SK-N-SH (cell line): Measurements from ENCODE around the gene LMAN1L. TPM values are rescaled to one million over a fixed set of nuclear protein-coding genes. Genes with fewer than 3 reads are reported as not detected.

Experiments
- CTCF ChIA-PET: fragments of 300-600, 350-600 bp; formaldehyde crosslinking; extraction: SDS; loops from one replicate; lab custom pipeline; 2021; lab: Yijun Ruan, JAX
- POLR2A ChIA-PET: fragments of 350-600 bp; sonication (Branson Sonifier 250); formaldehyde crosslinking; extraction: SDS; loops from one replicate; lab custom pipeline; 2020; ENCODE audit warnings: antibody characterized with exemption, inconsistent platforms; lab: Yijun Ruan, JAX
- DNase-seq: peaks from one replicate; pipeline ENCODE4 v3.0.0; 2012
- H2AFZ ChIP-seq: fragments of 200-600 bp; sonication (generic); 2 replicates; pipeline ENCODE4 v1.8.1; 2016; ENCODE audit warnings: antibody characterized with exemption, mild to moderate bottlenecking, low read depth
- H3F3A ChIP-seq: fragments of 200-600 bp; sonication (generic); replicated peaks from 2 replicates; pipeline ENCODE3; 2016; ENCODE audit warnings: antibody characterized with exemption, mild to moderate bottlenecking; ENCODE audit not compliant: insufficient read depth
- H3K27ac ChIP-seq, 2 experiments: fragments of 200-500 bp in 1 of 2; fragments of 200-600 bp in 1 of 2; sonication (Bioruptor generic) in 1 of 2; sonication (generic), shearing (Covaris generic) in 1 of 2; 2 replicates each; pipeline versions ENCODE4 v1.5.1 to v1.6.1; 2014 to 2016; ENCODE audit warnings: low read depth in 2 of 2, inconsistent platforms in 1 of 2, low read length in 1 of 2, mild to moderate bottlenecking in 1 of 2, mixed read lengths in 1 of 2
- H3K27me3 ChIP-seq: fragments of 200-600 bp; sonication (generic), shearing (Covaris generic); 2 replicates; pipeline ENCODE4 v1.6.1; 2016; ENCODE audit warnings: mixed run types; ENCODE audit not compliant: insufficient read depth
- H3K36me3 ChIP-seq, 2 experiments: fragments of 200-500 bp in 1 of 2; fragments of 200-600 bp in 1 of 2; sonication (Bioruptor generic) in 1 of 2; sonication (generic) in 1 of 2; replicated peaks in 1 of 2; 2 replicates each; pipeline versions ENCODE3 to v1.5.1; 2014 to 2016; ENCODE audit warnings: low read length in 1 of 2, mild to moderate bottlenecking in 1 of 2; ENCODE audit not compliant: insufficient read depth in 2 of 2, control insufficient read depth in 1 of 2
- H3K4me1 ChIP-seq, 2 experiments: fragments of 200-500 bp in 1 of 2; fragments of 200-600 bp in 1 of 2; sonication (Bioruptor generic) in 1 of 2; sonication (generic), shearing (Covaris generic) in 1 of 2; 2 replicates each; pipeline versions ENCODE4 v1.5.1 to v1.6.1; 2014 to 2016; ENCODE audit warnings: low read depth in 1 of 2, low read length in 1 of 2, mixed run types in 1 of 2; ENCODE audit not compliant: insufficient read depth in 2 of 2, control insufficient read depth in 1 of 2
- H3K4me2 ChIP-seq: fragments of 200-600 bp; sonication (generic), shearing (Covaris generic); 2 replicates; pipeline ENCODE4 v1.6.1; 2017; ENCODE audit warnings: mixed run types
- H3K4me3 ChIP-seq, 2 experiments: fragments of 200-500 bp in 1 of 2; fragments of 200-600 bp in 1 of 2; sonication (Bioruptor generic) in 1 of 2; sonication (generic), shearing (Covaris generic) in 1 of 2; 2 replicates each; pipeline versions ENCODE4 v1.5.1 to v1.8.1; 2014 to 2016; ENCODE audit warnings: low read depth in 2 of 2, inconsistent platforms in 1 of 2, low read length in 1 of 2, mild to moderate bottlenecking in 1 of 2, mixed read lengths in 1 of 2, moderate library complexity in 1 of 2
- H3K79me2 ChIP-seq: fragments of 200-600 bp; sonication (generic); 2 replicates; pipeline ENCODE4 v1.8.1; 2017; ENCODE audit warnings: mild to moderate bottlenecking; ENCODE audit not compliant: insufficient read depth
- H3K9ac ChIP-seq: fragments of 200-600 bp; sonication (generic); 2 replicates; pipeline ENCODE4 v1.6.1; 2017; ENCODE audit warnings: mixed run types
- H3K9me2 ChIP-seq: fragments of 200-600 bp; sonication (generic); 2 replicates; pipeline ENCODE4 v1.6.1; 2017; ENCODE audit warnings: mixed run types
- H3K9me3 ChIP-seq: fragments of 200-600 bp; sonication (generic); 2 replicates; pipeline ENCODE4 v1.6.1; 2017; ENCODE audit warnings: mixed run types, mild to moderate bottlenecking, moderate library complexity
- H4K20me1 ChIP-seq: fragments of 200-600 bp; sonication (generic); 2 replicates; pipeline ENCODE4 v1.6.1; 2017; ENCODE audit warnings: mild to moderate bottlenecking, mixed run types; ENCODE audit not compliant: insufficient read depth
- CTCF ChIP-seq: fragments of 200-600 bp; sonication (generic); IDR thresholded peaks from 2 replicates; pipeline ENCODE4 v1.6.1; 2017; ENCODE audit warnings: antibody characterized with exemption, mild to moderate bottlenecking, moderate library complexity
- EP300 ChIP-seq, 2 experiments: IDR thresholded peaks; 2 replicates each; pipeline versions ENCODE4 v1.4.0 to v1.6.1; 2012; ENCODE audit warnings: borderline replicate concordance in 1 of 2, low read depth in 1 of 2, low read length in 1 of 2
- EZH2phosphoT487 ChIP-seq: fragments of 200-600 bp; sonication (generic); IDR thresholded peaks from 2 replicates; pipeline ENCODE4 v1.6.1; 2017; ENCODE audit warnings: low read depth, mixed run types, mild to moderate bottlenecking, antibody characterized with exemption, moderate library complexity, borderline replicate concordance
- FOSL2 ChIP-seq: IDR thresholded peaks from 2 replicates; pipeline ENCODE4 v1.4.0; 2012; ENCODE audit warnings: low read depth, mild to moderate bottlenecking, moderate library complexity, borderline replicate concordance
- FOXM1 ChIP-seq: IDR thresholded peaks from 2 replicates; pipeline ENCODE4 v1.4.0; 2012; ENCODE audit warnings: low read depth, mild to moderate bottlenecking
- GATA2 ChIP-seq: sonication (generic); formaldehyde crosslinking; IDR thresholded peaks from 2 replicates; pipeline ENCODE4 v1.5.0; 2020; ENCODE audit warnings: mild to moderate bottlenecking, missing genetic modification reagents
- JUND ChIP-seq: IDR thresholded peaks from 2 replicates; pipeline ENCODE4 v1.4.0; 2012
- MAX ChIP-seq: IDR thresholded peaks from 2 replicates; pipeline ENCODE4 v1.4.0; 2012; ENCODE audit warnings: low read depth
- MEF2A ChIP-seq: IDR thresholded peaks from 2 replicates; pipeline ENCODE4 v1.4.0; 2012; ENCODE audit warnings: low read depth, borderline replicate concordance
- NFIC ChIP-seq: IDR thresholded peaks from 2 replicates; pipeline ENCODE4 v1.4.0; 2012; ENCODE audit warnings: borderline replicate concordance
- NRF1 ChIP-seq: IDR thresholded peaks from 2 replicates; pipeline ENCODE4 v1.6.1; 2012; ENCODE audit warnings: low read depth, mild to moderate bottlenecking, low read length
- POLR2AphosphoS5 ChIP-seq: IDR thresholded peaks from 2 replicates; pipeline ENCODE4 v1.6.1; 2012; ENCODE audit warnings: low read depth, low read length
- RAD21 ChIP-seq: IDR thresholded peaks from 2 replicates; pipeline ENCODE4 v1.6.1; 2012; ENCODE audit warnings: mild to moderate bottlenecking, low read length
- RCOR1 ChIP-seq: fragments of 150-350 bp; IDR thresholded peaks from 2 replicates; pipeline ENCODE4 v1.6.1; 2017; ENCODE audit warnings: antibody characterized with exemption, low read length
- RXRA ChIP-seq: IDR thresholded peaks from 2 replicates; pipeline ENCODE4 v1.4.0; 2012; ENCODE audit warnings: low read depth, mild to moderate bottlenecking, borderline replicate concordance
- TCF12 ChIP-seq: IDR thresholded peaks from 2 replicates; pipeline ENCODE4 v1.4.0; 2012
- USF2 ChIP-seq: fragments of 150-350 bp; IDR thresholded peaks from 2 replicates; pipeline ENCODE4 v1.6.1; 2017; ENCODE audit warnings: antibody characterized with exemption, low read length, low read depth, borderline replicate concordance
- YY1 ChIP-seq: IDR thresholded peaks from 2 replicates; pipeline ENCODE4 v1.4.0; 2012; ENCODE audit warnings: low read depth, mild to moderate bottlenecking
- ZBTB33 ChIP-seq: IDR thresholded peaks from 2 replicates; pipeline ENCODE4 v1.4.0; 2012; ENCODE audit warnings: low read depth, borderline replicate concordance
- WGBS: methylation state at CpG from one replicate; pipeline ENCODE4 v1.1.6; 2017; ENCODE audit warnings: low lambda C conversion rate; 5-methylcytosine and 5-hydroxymethylcytosine counted together
- polyA plus RNA-seq, 3 experiments: library from polyadenylated mRNA; depleted of rRNA; stranded (reverse); fragments of >200 nt; gene quantifications; 2 replicates each; pipeline ENCODE4 v1.2.3, GENCODE V29; 2012

The LMAN1L gene
- polyA plus RNA-seq, 1 of the 3 experiments (the other 2 are of a cell fraction), result 0.02 TPM

GRCh38 chr15:74770211-74770903 lies 42.3 kb upstream of the LMAN1L start:
- Histone ChIP-seq H3K27me3 (peaks cover 8% of the 10 kb centered on the region; the same call in 1 of the 2 replicates), H3K27ac (no peak overlapping the region), H3K36me3 (no peaks in the 10 kb centered on the region), H3K4me1 (peaks cover 0 to 5% of the 10 kb centered on the region in 2 experiments; a peak in 1 of 4 replicates), H3K9ac (no peak overlapping the region), H2AFZ (no peak overlapping the region), H3K9me3 (no peaks in the 10 kb centered on the region), H3K4me3 (no peak overlapping the region), H4K20me1 (no peaks in the 10 kb centered on the region), H3K4me2 (no peak overlapping the region), H3F3A (peaks cover 3% of the 10 kb centered on the region), H3K9me2 (no peaks in the 10 kb centered on the region), H3K79me2 (no peaks in the 10 kb centered on the region)
- POLR2A ChIA-PET, result interaction anchor here (0.6 to 1.6 kb wide), 8 partner anchors 11 to 185 kb away, joined by 3 to 5 read pairs (median 4); partner anchors contain the start of genes COX5A, CSK and FAM219B
- no peak for DNase-seq
- no peak for TF ChIP-seq ZBTB33
- TF ChIP-seq FOXM1, result no peak
- no peak for TF ChIP-seq USF2
- TF ChIP-seq NFIC, result no peak
- no peak for TF ChIP-seq RAD21
- TF ChIP-seq MEF2A, result no peak
- no peak for TF ChIP-seq MAX
- CTCF ChIA-PET, result interaction anchor here (0.5 to 24.3 kb wide), 58 partner anchors 10 to 1016 kb away, joined by 3 to 1109 read pairs (median 7); partner anchors contain the start of genes CLK3, COX5A, CPLX3 and CSK
- 46% methylated on average over 4 of the region's 4 CpGs for WGBS

GRCh38 chr15:74773329-74773728 lies 39.3 kb upstream of the LMAN1L start:
- H3K9me2 ChIP-seq, result no peaks in the 10 kb centered on the region
- POLR2A ChIA-PET, result no interaction called here
- H3K4me3 ChIP-seq, result no peak overlapping the region
- no peak for TF ChIP-seq NFIC
- TF ChIP-seq TCF12, result no peak
- no peak for TF ChIP-seq JUND
- no peak for TF ChIP-seq RXRA
- no peak for TF ChIP-seq EZH2phosphoT487
- TF ChIP-seq CTCF, result no peak
- no peak for TF ChIP-seq RCOR1
- no peak for TF ChIP-seq YY1
- TF ChIP-seq MAX, result no peak
- TF ChIP-seq POLR2AphosphoS5, result no peak
- TF ChIP-seq FOSL2, result no peak
- no peak for TF ChIP-seq GATA2 (CRISPR knock-in tag)
- no peak for TF ChIP-seq NRF1
- TF ChIP-seq EP300 (IDR thresholded peaks at IDR 0.05; ENCODE audit: borderline replicate concordance in 1 of 2, low read depth in 1 of 2, low read length in 1 of 2), result no peak
- TF ChIP-seq, all 33 proteins: peak for 0
- CTCF ChIA-PET, result interaction anchor here (0.9 to 24.3 kb wide), 10 partner anchors 7 to 176 kb away, joined by 3 to 1109 read pairs (median 42); partner anchors contain the start of genes CLK3, CSK and ULK3
- H3K79me2 ChIP-seq, result no peaks in the 10 kb centered on the region
- peaks cover 0 to 18% of the 10 kb centered on the region in 2 experiments; a peak in 2 of 4 replicates for H3K4me1 ChIP-seq
- WGBS, result 85% methylated on average over 5 of the region's 5 CpGs
- H3K9ac ChIP-seq, result no peak overlapping the region
- no peaks in the 10 kb centered on the region for H3K36me3 ChIP-seq
- H3K9me3 ChIP-seq, result no peaks in the 10 kb centered on the region
- H3K27ac ChIP-seq, result no peak overlapping the region
- peaks cover 3% of the 10 kb centered on the region for H3F3A ChIP-seq
- no peaks in the 10 kb centered on the region for H4K20me1 ChIP-seq
- no peak overlapping the region for H2AFZ ChIP-seq
- DNase-seq, result no peak
- H3K27me3 ChIP-seq, result peaks cover 8% of the 10 kb centered on the region; the same call in 1 of the 2 replicates
- no peak overlapping the region for H3K4me2 ChIP-seq
